Activated effector memory CD4-positive, alpha-beta T cell treated with Interleukin-2 at 50 U/mL for 16 hours (primary cell): ENCODE measurements around the gene FNTB.
A peak's percentile ranks its signal among the peaks of the same experiment; 100 is the strongest.

Source experiments
- DNase-seq: peaks from one replicate; pipeline ENCODE4 v3.0.0-alpha.2; 2020

FNTB gene

DNA sequence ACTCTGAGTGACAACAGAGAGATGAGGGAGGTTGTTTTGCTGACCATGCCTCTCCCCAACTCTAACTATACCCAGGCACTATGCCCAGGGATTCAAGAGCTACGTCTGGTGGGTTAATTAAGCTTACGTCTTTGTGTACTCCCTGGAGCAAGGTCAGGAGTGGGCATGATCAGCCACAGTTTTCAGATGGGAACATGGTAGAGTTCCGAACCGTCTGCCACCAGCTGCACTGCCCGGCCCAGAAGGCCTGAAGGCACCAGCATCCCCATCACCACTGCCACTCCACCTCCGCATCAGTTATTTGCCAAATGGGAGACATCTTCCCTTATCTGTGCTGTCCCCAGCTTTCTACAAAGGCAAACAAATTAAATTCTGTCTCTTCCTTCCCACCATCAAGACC, 33.0 kb upstream of the FNTB start:
- no peak for DNase-seq

GRCh38 chr14:64954491-64955240, 32.0 kb upstream of the FNTB start:
- DNase-seq, result no peak

DNA sequence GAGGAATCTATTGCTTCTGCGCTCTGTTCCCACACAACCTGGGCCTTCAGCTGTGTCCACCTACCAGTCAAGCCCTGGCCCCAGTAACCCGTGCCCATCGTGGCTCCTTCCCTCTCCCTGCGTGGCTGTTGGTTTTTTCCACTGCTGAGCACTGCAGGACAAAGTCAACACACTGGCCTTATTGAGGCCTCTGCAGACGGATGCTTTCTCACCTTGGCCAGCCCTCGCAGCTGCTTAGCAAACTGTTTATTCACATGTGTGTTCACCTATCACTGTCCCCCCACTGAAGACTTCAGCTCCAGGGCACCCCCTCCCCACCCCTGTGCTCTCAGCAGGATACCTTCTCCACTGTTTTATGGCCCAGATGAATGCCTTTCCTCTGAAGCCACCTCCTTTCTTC, 31.4 kb upstream of the FNTB start:
- DNase-seq, result no peak

- no peak for DNase-seq
These were observed 29.8 kb upstream of the FNTB start for GRCh38 chr14:64956697-64957406.

- DNase-seq, result no peak
These were observed 28.5 kb upstream of the FNTB start for GRCh38 chr14:64958201-64958600.

DNA sequence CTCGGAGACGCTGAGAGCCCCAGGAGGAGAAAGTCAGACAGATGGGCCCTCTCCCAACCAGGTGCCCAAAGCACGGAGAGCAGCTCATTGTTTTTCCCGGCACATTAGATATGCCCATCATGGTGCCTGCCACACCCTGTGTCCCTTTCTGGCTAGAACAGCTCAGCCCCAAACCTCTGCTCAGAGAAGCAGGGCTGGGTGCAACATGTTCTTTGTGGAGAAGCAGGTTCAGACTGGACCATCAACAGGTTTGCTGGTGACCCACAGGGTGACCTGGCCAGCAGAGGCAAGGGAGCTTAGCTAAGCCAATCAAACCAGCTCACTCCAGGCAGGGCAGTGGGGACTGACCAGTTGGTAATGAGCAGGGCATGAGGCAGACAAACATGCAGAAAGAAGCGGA, 28.0 kb upstream of the FNTB start:
- DNase-seq, result no peak

DNA sequence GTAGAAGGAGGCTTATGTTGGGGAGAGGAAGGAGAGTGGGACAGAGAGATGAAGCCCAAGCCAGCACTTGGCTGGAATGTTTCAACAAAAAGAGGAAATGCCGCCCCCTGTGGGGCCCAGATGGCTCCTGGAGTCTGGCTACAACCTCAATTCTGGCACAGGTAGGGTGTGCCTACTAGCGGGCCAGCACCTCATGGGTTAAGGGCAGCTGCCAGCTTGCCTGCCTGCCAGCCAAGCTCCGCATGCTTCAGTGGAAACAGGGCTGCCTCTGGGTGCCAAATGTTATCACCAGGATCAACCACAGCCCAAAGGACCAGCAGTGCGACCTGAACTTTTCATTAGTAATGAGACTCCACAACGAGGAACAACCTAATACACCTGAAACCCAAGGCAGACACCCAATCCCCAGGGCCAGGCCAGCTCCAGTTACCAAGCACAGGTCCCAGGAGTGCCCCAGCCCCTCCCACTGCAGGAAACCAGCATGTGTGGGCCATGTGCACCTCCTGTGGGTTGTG, 25.9 kb upstream of the FNTB start:
- no peak for DNase-seq

GRCh38 chr14:64963611-64964010, 23.1 kb upstream of the FNTB start:
- no peak for DNase-seq

DNA sequence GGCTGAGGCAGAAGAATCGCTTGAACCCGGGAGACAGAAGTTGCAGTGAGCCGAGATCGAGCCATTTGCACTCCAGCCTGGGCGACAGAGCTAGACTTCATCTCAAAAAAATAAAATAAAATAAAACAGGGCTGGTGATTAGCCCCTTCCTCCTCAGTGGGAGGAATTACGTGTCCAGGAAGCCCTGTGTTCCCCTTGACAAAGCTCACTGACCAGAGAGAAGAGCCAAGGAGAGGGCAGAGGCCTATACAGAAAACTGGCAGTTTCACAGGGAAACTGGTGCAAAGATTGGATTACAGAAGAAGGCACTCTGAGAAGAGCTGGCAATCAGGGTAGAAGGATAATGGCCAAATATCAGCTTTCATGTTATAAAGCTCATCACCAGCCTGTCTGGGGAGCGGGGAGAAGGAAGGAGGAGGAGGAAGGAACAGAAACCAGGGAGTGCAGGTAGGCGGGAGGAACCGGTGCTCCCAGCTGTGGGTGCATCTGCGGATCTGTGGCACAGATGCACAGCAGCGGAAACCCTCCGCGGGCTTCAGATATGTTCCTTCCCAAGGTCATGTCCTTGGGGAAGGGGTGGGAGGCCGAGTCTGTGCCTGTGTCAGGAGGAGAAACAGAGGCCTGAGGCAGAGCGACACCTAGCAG, 21.2 kb upstream of the FNTB start:
- no peak for DNase-seq

DNA sequence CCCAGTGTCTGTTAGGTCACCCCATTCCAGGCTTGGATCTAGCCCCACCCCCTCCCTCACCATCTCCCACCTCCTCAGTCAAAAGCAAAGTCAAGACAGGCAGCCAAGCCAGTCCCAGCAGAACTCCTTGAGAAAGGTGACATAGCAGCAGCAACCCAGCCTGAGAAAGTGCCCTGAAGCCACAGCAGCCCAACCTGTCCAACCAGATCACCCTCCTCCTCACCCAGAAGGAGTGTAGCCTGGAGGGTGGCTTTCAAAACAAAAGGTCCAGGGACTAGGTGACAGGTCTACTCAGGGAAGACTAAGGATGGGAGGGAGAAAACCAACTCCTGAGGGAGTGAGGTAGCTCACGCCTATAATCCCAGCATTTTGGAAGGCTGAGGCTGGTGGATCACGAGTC, 19.7 kb upstream of the FNTB start:
- DNase-seq, result no peak

DNA sequence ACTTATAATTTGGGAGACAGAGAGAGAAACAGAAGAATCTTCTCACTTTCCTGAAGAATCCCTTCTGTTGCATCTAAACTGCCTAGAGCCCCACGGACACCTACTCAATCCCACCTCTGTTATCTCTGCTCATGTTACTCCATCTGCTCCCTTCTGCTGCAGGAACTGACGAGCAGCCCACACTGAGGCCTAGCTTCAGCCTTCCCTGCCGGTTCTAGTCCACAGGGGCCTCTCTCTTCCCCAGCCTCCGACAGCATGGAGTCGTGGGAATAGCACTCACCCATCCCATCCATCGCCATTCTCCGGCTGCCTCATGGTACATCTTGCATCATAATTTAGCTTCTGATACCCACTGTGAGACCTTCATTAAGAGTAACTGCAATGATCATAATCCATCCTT, 18.5 kb upstream of the FNTB start:
- no peak for DNase-seq

- DNase-seq, result no peak
These were observed 18.0 kb upstream of the FNTB start for GRCh38 chr14:64968651-64969050.

GRCh38 chr14:64970041-64970440, 16.7 kb upstream of the FNTB start:
- no peak for DNase-seq

DNA sequence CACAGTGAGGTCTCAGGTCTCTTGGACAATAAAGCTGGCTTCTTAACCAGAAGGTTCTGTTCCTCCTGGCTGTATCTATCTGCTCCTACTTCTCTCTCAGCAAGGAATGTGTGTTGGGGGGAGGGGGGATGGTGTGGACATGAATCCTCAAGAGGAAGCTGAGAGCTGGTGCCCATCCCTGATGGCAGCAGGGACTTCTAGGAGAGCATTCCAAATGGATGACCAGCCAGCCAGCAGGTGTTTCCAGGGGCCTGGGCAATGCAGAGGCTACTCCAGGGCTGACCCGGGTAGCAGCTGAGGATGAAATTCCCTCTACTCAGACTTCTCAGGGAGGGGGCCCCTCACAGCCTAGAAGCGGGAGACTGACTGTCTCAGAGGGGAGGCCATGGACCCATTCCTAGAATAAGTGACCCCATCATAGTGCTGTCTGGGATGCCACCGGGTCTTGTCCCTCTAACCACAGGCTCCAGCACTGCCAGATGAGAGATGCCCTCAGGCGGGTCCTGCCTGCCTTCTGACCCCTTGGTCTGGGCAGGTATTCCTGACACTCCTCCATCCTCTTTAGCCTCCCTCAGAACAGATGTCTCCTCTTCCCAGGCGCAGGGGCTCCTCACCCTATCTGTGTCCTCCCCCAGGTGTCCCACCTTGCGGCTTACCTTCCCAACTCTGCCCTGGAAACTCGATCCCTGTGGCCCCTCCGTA, 15.8 kb upstream of the FNTB start:
- DNase-seq, result no peak

GRCh38 chr14:64971491-64971942, 15.2 kb upstream of the FNTB start:
- DNase-seq, result no peak

DNA sequence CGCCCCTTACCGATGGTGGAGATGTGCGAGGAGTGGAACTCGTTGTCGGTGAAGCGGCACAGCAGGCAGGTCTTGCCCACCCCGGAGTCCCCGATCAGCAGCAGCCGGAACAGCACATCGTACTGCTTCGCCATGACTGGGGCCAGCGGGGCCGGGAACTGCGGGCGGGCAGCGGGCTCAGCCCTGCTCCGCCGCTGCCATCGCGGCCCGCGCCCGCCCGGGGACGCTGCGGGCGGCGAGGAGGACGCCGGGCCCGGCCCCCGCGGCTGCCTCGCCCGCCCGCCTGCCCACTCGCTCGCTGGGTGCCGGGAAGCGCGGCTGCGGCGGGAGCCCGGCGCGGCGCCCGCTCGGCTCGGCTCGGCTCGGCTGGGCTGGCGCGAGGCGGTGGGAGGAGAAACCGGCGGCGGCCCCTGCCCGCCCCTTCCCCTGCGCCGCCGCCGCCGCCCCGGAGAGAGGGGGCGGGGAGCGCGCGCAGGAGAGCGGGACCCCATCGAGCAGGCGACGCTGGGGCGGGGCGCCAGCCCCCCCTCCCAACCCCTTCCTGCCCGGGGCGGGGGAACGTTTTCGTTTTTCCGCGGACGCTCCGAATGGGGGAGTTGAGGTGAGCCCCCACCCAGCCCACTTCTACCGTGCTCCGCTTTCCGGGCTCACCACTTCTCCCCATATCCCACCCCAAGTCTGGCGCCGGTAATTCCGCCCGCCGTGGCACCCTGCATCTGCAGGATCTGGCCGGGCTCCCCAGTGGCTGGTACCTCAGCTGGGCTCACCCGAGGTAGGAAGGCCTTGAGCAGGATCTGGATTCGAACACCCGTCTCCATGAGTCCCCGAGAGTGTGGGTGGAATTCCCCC, 14.5 kb upstream of the FNTB start, which contains the start of gene RAB15:
Gene RAB15 (minus strand): TSS at position 394 of the 849 bp plus-strand sequence. CDS start 260 bp downstream, at position 134.
- DNase-seq, result peak; percentile 32

DNA sequence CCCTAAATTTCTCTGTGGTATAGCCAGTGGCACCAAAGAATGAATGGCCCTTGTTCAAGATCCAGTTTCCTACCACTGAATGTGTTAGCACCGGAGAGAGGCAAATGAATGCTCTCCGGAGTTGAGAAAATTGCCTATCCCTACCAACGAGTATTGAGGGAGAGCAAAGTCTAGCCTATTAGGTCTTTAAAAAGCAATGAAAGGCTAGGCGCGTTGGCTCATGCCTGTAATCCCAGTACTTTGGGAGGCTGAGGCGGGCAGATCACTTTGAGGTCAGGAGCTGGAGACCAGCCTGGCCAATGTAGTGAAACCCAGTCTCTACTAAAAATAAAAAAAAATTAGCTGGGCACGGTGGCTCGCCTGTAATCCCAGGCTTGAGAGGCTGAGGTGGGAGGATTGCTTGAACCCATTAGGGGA, 13.7 kb upstream of the FNTB start:
- no peak for DNase-seq

DNA sequence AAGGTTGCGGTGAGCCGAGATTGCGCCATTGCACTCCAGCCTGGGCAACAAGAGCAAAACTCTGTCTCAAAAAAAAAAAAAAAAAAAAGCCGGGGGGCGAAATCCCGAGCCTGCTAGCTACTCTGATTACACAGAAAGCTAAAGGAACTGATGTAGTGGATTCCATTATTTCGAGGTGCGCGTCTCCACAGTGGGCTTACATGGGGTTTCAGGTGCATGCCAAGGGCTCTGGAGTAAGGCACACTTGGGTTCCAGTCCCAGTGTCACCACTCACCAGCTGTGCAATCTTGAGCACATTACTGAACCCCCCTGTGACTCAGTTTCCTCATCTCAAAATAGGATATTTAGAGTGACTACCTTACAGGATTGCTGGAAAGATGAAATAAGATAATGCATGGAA, 12.9 kb upstream of the FNTB start:
- DNase-seq, result no peak

- DNase-seq, result no peak
These were observed 12.1 kb upstream of the FNTB start for GRCh38 chr14:64974563-64974962.

GRCh38 chr14:64979336-64980074, 7.2 kb upstream of the FNTB start:
- DNase-seq, result no peak
